HG02884 (cell line): ENCODE measurements around the gene TMEM72.

Experiments used
- ATAC-seq: cut with Tn5 transposase; IDR thresholded peaks from one replicate; pipeline ENCODE4 v1.9.1; 2021; ENCODE audit warnings: mild to moderate bottlenecking, moderate library complexity; ENCODE audit not compliant: unreplicated experiment

TMEM72 gene

DNA sequence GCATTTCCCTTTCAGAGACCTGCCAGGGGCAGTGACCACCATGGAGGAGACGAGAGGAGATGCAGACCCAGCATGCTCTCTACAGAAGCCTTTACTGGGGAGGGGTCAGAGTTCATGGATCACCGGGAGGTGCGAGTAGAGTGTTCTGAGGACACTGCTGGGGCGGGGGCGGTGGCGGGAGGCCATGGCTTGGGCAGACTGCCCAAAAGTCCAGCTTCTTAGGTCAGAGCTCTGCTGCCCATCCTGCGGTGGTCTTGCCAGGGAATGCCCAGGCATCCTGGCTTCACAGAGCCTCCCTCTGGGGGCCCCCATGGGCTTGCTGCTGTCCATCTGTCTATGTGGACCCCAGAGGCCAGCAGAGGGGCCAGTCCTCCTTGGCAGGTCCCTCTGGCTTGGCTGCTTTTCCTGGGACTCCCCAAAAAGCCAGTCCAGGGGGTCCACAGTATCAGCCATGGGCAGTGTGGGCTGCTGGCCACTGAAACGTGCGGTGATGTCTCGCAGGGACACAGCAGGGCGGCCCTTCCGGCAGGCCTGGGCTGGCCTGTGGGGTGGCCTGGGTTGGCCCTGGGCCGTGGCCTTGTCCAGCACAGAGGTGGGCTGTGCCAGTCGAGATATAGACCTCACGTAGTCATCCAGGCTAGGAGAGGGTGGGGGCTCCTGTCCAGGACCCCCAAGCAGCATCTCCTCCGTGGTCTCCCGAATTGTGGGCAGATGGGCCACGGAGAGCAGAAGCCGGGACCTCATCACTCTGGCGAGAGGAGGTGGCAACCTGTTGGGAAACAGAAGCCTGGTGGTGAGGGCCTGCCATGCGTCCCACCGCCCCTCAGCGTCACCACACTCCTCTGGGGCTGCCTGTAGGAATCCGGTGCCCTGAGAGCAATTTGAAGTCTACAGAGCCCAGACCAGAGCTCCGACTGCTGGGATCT is 66.4 kb downstream of the TMEM72 start:
- ATAC-seq, result no peak

DNA sequence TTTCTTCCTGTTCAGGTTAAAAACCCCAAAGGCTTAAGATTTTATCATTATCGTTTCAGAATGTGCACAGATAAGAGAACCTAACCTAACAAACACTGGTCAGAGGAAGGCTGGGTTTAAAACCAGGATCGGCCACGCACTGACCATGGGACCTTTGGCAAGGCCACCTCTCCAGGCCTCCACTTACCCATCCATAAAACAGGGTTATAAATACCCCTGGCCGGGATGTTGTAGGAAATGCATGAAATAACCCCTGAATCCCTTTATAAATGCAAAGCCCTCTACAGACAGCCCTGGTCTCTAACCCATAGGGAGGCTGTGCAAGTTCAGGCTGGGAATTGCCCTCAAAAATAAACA is 67.1 kb downstream of the TMEM72 start:
- no peak for ATAC-seq

DNA sequence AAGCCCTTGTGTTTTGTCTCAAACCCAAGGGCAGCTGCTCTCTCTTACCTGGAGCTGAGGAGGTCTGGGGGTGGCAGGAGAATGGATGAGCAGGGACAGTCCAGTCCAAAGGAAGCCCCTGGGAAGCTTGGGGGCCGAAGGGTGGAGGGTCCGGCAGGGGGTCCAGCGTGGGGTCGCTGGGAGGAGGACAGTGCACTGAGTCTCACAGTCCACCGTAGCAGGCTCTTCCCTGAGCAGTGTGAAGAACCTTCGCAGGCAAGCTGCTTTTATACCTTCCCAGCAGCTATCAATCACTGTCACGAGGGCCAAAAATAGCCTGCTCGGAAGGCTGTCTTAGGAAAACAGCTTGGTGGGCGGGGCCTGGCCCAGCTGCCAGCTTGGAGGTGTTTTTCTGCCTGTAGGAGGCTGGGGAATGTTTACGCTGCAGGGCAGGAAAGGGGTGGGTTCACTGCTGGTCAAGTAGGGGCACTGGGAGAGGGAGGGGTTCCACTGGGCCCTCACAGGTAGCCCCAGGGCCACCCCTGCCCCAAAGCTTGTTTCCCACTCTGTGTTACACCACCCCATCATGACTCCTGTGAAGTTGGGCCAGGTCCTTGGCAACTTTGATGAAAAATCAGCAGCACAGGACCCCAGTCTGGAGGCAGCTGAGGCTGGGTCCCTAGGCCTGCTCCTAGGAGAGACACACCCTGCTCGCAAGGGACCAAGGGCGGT is 67.6 kb downstream of the TMEM72 start, which contains the start of gene DEPP1:
Gene DEPP1, minus strand, starts transcription at position 240 of the 711 bp plus-strand sequence. CDS start 779 bp downstream, outside the sequence.
- ATAC-seq, result no peak

DNA sequence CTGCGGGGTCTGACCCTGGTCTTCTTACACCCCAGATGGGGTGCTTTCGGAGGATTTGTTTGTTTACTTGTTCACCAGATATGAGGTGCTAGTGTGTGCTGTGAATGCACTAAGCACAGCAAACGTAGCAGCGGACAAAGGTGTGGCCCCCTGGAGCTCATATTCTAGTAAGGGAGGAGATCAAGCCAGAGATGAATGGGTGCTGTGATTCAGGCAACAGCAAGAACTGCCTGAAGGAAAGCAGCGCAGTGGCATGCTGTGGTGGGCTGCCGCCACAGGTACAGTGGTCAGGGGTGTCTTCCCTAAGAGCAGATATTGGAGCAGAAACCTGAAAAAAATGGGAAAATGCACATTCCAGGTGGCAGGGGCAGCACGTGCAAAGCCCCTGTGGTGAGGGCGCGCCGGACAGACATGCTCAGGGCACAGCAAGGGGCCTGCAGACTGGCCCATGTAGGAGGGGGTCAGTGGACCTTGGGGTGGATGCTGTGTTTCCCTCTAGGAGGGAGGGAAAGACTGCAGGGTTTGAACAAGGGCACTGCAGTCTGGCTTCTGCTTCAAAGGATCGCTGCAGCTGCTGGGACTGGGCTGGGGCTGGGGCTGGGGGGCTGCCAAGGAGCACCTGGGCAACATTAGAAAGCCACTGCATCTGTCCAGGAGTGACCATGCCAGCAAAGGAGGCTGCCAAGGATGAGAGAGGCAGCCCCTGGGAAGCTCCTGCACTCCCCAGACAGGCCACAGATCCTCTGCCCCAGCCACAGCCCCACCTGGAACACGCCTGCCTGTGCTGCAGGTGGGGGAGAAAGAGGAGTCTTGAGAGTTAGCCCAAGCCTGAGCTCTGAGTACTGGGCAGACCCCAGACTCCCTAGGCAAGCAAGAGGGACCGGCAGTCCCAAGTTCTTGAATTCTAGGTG is 68.4 kb downstream of the TMEM72 start:
- no peak for ATAC-seq

DNA sequence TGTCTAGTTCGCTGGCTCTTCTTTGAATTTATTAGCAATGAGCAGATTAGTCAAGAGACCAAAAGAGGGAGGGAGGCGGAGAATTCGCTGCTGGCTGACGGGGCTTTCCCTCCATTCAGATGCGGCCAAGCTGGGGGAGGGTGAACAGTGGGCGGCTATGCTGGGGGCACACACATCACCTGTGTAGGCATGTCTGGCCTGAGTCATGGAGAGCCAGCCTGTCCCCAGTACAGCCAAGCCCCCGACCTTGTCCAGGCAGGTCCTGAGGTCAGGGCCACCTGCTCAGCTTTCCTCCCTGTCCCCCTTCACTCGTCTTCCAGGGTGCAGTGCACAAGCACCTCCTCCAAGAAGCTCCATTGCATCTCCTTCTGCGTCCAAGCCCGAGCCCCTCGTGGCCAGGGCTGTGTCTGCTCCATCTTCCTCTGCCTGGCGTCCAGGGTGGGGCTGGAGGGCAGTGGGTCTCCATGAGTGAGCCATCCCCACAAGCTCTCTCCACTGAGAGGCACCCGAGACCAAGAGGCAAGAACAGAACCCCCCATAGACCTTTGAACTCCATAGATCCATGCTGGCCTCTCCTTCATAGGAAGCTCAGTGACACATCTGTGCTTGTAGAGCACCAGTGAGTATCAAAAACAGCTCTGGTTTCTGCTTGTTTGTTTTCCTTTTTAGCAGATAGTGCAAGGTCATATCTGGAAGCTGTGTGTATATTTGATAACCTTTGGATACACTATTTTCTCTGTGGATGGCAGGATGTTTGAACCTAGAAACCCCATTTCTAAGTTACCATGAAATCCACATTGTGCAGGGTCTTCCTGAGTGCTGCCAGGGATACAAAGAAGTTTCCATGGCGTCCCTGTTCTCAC is 69.4 kb downstream of the TMEM72 start:
- ATAC-seq, result no peak

DNA sequence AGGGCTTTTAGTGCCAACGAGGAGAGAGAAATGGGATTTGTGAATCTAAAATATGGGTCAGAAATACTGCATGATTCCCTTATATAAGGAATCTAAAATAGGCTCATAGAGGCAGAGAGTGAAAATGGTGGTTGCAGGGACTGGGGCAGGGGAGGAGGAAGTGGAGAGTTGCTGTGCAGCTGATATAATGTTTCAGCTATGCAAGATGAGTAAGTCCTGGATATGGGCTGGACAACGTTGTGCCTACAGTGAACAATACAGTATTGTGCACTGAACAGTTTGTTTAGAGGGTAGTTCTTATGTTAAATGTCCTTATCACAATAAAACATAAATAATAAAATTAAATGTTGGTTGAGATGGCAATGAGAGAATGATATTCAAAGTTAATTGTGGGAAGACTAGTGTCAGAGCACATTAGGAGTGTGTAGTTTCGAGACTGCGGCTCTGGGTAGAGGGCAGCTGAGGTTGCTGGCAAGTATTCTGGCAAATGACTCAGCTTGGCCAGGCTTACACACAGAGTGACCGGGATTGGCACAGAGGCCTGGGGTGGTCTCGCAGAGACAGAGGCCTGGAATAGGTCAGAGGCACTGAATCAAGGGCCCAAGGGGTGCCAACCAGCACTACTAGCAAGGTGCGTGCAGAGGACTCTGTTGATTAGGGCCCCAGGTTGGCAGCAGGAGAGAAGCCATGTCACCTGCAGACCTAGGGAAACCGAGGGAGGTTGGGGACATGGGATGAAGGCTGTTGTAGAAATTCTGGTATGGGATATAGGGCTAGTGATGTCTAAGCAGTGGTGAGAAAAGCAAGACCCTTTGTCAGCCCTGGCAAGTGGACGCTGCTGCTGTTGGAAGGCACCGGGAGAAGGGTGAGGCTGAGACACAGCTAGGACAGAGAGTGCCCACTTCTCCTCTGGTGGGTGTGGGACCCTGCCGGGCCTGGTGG is 70.3 kb downstream of the TMEM72 start:
- ATAC-seq, result peak; percentile 82

DNA sequence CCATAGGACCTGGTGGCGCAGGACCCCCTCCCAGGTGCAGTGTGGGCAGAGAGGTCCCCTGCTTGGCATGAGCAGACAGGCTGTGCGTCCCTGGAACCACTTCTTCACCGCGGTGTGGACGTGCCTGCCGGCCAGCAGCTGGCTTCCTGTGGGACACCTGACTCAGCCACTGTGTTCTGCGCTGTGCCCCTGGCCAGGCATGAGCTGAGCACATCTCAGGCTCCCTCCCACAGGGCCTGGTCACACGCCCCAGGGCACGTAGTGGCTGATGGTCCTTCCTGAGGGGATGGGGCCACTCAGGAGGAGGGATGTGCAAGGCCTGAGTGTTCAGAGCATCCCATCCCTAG is 71.0 kb downstream of the TMEM72 start:
- ATAC-seq, result no peak

DNA sequence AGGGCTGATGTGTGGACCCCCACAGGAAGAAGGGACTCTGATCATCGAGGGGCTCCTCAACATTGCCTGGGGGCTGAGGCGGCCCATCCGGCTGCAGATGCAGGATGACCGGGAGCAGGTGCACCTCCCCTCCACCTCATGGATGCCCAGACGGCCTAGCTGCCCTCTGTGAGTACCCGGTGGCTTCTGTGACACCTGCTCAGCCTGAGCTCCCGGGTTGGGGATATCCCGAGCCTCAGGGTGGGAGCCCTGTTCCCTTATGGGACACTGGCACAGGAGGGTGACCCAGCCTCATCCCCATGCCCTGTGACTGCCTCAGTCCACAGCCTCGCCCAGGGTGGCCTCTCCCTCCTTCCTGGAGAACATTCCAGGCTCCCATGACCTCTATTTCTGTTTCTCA is 71.4 kb downstream of the TMEM72 start:
- no peak for ATAC-seq

DNA sequence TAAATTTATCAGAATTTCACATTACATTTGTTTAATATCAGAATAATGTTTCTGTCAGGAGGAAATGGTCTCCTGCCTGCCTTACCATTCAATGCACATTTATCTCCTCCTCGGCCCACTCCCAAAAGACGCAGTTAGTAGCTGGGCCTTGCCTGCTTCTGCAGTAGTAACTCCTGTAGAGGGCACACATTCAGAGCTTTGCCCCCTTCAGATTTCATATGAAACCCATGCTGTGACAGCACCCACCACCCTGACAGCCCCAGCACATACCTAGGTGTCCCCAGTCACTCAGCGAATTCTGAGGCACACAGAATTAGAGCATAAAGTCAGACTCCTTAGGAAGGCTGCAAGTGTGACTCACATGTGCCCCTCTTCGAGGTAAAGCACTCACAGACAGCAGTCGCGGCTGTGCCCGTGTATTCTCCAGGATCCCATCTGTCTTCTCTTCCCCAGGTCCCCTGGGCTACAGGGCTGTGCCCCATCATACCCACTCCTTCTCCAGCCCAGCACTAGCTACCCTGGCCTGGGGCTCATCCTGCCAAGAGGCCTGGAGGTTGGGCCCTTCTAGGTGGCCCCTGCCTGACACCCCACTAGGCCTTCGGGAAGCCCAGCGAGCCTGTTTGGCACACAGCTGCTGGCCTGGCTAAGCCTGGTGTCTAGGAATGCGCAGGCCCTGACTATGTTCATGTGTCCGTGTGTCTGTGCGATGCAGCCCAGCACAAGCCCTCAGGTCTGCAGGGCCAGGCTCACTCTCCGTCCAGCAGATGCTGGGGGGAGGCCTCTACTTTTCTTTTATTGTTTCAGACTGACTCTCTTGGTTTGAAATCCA is 72.1 kb downstream of the TMEM72 start:
- ATAC-seq, result no peak

DNA sequence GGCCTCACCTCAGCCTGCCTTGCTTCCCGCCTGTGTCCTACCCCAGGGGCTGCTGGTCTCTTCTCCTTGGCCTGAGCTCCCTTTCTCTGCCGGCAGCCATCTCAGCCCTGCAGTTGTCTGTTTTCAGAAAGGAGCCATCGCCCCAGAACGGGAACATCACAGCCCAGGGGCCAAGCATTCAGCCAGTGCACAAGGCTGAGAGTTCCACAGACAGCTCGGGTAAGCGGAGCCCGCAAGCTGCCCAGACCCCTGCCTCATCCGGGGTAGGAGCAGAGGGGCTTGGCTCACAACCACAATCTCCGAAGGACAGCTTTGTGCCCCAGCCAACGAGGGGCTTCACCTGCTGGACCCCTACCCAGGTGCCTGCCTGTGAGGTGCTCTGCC is 72.8 kb downstream of the TMEM72 start:
- no peak for ATAC-seq

DNA sequence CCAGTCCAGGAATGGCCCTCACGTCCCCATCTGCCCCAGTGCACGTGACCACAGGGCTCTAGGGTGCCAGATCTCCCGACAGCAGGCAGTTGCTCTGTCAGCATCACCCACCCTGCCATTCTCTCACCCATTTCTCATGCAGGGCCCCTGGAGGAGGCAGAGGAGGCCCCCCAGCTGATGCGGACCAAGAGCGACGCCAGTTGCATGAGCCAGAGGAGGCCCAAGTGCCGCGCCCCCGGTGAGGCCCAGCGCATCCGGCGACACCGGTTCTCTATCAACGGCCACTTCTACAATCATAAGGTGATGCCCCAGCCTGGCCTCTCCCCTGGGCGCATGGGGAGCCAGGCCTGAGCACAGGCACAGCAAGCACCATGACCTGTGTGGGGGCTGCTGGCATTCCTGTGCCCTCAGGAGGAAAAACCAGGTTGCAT is 73.5 kb downstream of the TMEM72 start:
- no peak for ATAC-seq

DNA sequence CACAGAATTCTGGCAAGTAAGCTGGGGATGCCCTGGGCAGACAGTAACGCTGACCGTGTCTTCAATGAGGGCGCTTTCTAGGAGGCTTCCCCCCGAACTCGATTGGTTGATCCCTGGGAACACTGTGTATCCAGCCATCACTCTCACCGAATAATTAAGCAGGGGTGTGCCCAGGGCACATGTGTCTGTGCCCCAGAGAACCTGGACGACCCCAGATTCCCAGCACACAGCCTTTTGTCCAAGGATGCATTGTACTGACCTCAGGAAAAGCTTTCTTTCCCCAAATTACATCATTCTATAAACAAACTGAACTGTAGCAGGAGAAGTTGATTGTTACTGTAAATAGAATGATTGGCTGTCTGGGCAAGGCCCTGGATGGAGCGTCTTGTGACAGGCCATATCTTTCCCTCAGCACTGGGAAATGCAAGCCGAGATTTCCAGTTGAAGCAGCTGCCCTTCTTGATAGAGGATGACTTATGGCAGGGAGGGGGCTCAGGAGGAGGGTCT is 74.1 kb downstream of the TMEM72 start:
- no peak for ATAC-seq

DNA sequence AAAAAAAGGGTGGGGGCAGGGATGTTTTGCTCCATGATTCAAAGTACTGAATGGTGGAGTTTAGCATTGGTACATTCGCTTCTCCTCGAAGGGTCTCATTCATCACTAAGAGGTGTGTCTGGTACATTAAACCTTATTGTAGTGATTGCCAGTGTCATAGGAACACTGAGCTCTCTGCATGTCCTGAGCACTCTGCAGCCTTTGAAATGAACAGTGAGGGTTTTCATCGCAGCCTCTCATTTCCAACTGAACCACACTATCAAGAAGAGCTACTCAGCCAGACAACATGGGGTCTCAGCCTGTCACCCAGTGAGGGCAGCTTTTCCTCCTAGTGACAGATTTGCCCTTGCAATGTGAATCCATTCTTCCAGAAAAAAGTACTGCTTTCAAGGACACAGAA is 75.0 kb downstream of the TMEM72 start:
- ATAC-seq, result no peak
